Sigmoid colon (tissue), 7 donors: ENCODE results near the gene CHRNB4. TPM values are rescaled to one million over a fixed set of nuclear protein-coding genes. Genes with fewer than 3 reads are reported as not detected.

Source experiments
- DNase-seq: peaks from one replicate; pipeline ENCODE4 v3.0.0-alpha.2; 2019
- H3K27ac ChIP-seq, 4 donors: fragments of 200-600 bp; sonication (generic); one replicate each; pipeline ENCODE4 v1.5.1; 2016 to 2019; ENCODE audit warnings: mild to moderate bottlenecking in 1 of 4
- H3K27me3 ChIP-seq, 3 donors: fragments of 200-600 bp; sonication (generic); one replicate each; pipeline ENCODE4 v1.5.1; 2019; ENCODE audit warnings: mild to moderate bottlenecking in 1 of 3
- H3K36me3 ChIP-seq, 4 donors: fragments of 200-600 bp; sonication (generic); one replicate each; pipeline ENCODE4 v1.5.1; 2016 to 2019
- H3K4me1 ChIP-seq, 4 donors: fragments of 200-600 bp; sonication (generic); one replicate each; pipeline ENCODE4 v1.5.1; 2017 to 2019
- H3K4me3 ChIP-seq, 4 donors: fragments of 200-600 bp; sonication (generic); one replicate each; pipeline ENCODE4 v1.5.1; 2017 to 2019; ENCODE audit warnings: mild to moderate bottlenecking in 2 of 4, moderate library complexity in 1 of 4
- H3K9me3 ChIP-seq, 4 donors: fragments of 200-600 bp in 3 of 4; sonication (generic) in 3 of 4; one replicate each; pipeline versions ENCODE4 v1.5.1 to v1.6.1; 2013 to 2019
- CTCF ChIP-seq, 4 experiments: fragments of 450-650 bp in 3 of 4; fragments of 200-600 bp in 1 of 4; IDR thresholded peaks; one replicate each; pipeline ENCODE4 v1.5.1; 2016 to 2019; ENCODE audit warnings: antibody characterized with exemption in 4 of 4, mild to moderate bottlenecking in 3 of 4, moderate library complexity in 2 of 4
- EP300 ChIP-seq, 4 donors: sonication (generic); formaldehyde crosslinking; IDR thresholded peaks; one replicate each; pipeline ENCODE4 v1.6.1; 2017; ENCODE audit warnings: antibody characterized with exemption in 4 of 4
- POLR2A ChIP-seq, 2 donors: fragments of 450-650 bp; IDR thresholded peaks; one replicate each; pipeline ENCODE4 v1.6.1; 2016; ENCODE audit warnings: antibody characterized with exemption in 2 of 2, mild to moderate bottlenecking in 2 of 2, moderate library complexity in 2 of 2
- POLR2AphosphoS5 ChIP-seq, 4 donors: sonication (generic); formaldehyde crosslinking; IDR thresholded peaks; one replicate each; pipeline ENCODE4 v1.6.1; 2017; ENCODE audit warnings: antibody characterized with exemption in 4 of 4
- WGBS, 2 donors: extraction: QIAGEN DNeasy Blood & Tissue Kit; methylation state at CpG; one replicate each; pipeline ENCODE4 v1.1.7; 2013; 5-methylcytosine and 5-hydroxymethylcytosine counted together
- intact Hi-C: fragments of 100-400 bp; cut with DNase I; formaldehyde crosslinking; loops from one replicate; pipeline ENCODE4 v1.15.1; 2023
- polyA plus RNA-seq, 3 donors: library from polyadenylated mRNA; stranded (reverse); fragments of 200-250 nt; gene quantifications; one replicate each; pipeline ENCODE4 v1.2.3, GENCODE V29; 2013
- total RNA-seq, 4 donors: library from RNA; depleted of rRNA; stranded (reverse); fragments of >200 nt; gene quantifications; one replicate each; pipeline ENCODE4 v1.1.0, GENCODE V29; 2016
- donor health status: healthy with polysubstance abuse.
- donor health status: Bipolar disorder and iron deficiency.
- donor health status: healthy.

Gene CHRNB4
- total and polyA plus RNA-seq, 7 donors, result 0.33 to 2.5 (median 1.4) TPM; not detected in 2

GRCh38 chr15:78667578-78668236 lies 26.7 kb upstream of the CHRNB4 start:
- DNase-seq, result no peak
- intact Hi-C loops, result no loop called here
- TF ChIP-seq EP300 (IDR thresholded peaks at IDR 0.05) (no peak), POLR2AphosphoS5 (IDR thresholded peaks at IDR 0.05) (no peak), POLR2A (IDR thresholded peaks at IDR 0.05) (no peak), CTCF (IDR thresholded peaks at IDR 0.05) (no peak)
- Histone ChIP-seq H3K36me3 (no peaks in the 10 kb centered on the region), H3K27me3 (no peaks in the 10 kb centered on the region), H3K4me3 (no peak overlapping the region), H3K27ac (no peak overlapping the region), H3K9me3 (no peaks in the 10 kb centered on the region), H3K4me1 (peaks cover 0 to under 1% (median under 1%) of the 10 kb centered on the region in 4 donors)
- WGBS, 2 donors, result 90 to 91% methylated on average over 8 of the region's 8 CpGs

GRCh38 chr15:78666010-78666409 lies 25.0 kb upstream of the CHRNB4 start:
- H3K27ac ChIP-seq, result no peak overlapping the region
- DNase-seq, result no peak
- H3K27me3 ChIP-seq, result no peaks in the 10 kb centered on the region
- no peaks in the 10 kb centered on the region for H3K4me1 ChIP-seq
- no peak overlapping the region for H3K4me3 ChIP-seq
- no peak for TF ChIP-seq POLR2AphosphoS5 (IDR thresholded peaks at IDR 0.05)
- no peak for TF ChIP-seq EP300 (IDR thresholded peaks at IDR 0.05)
- TF ChIP-seq POLR2A (IDR thresholded peaks at IDR 0.05), result no peak
- no peak for TF ChIP-seq CTCF (IDR thresholded peaks at IDR 0.05)
- 84 to 86% methylated on average over 6 of the region's 6 CpGs for WGBS, 2 donors
- intact Hi-C loops, result no loop called here
- H3K36me3 ChIP-seq, result no peaks in the 10 kb centered on the region
- no peaks in the 10 kb centered on the region for H3K9me3 ChIP-seq

GRCh38 chr15:78663703-78664102 lies 22.7 kb upstream of the CHRNB4 start:
- Histone ChIP-seq H3K9me3 (no peaks in the 10 kb centered on the region), H3K27me3 (no peaks in the 10 kb centered on the region), H3K36me3 (no peaks in the 10 kb centered on the region), H3K4me3 (no peak overlapping the region), H3K4me1 (no peaks in the 10 kb centered on the region), H3K27ac (no peak overlapping the region)
- DNase-seq, result no peak
- intact Hi-C loops, result no loop called here
- TF ChIP-seq CTCF (IDR thresholded peaks at IDR 0.05), result no peak
- TF ChIP-seq POLR2A (IDR thresholded peaks at IDR 0.05), result no peak
- no peak for TF ChIP-seq EP300 (IDR thresholded peaks at IDR 0.05)
- no peak for TF ChIP-seq POLR2AphosphoS5 (IDR thresholded peaks at IDR 0.05)
- 66 to 73% methylated on average over 1 of the region's 1 CpG for WGBS, 2 donors

- Histone ChIP-seq H3K4me1 (no peaks in the 10 kb centered on the region), H3K36me3 (no peaks in the 10 kb centered on the region), H3K27me3 (no peaks in the 10 kb centered on the region), H3K27ac (no peak overlapping the region), H3K4me3 (no peak overlapping the region), H3K9me3 (no peaks in the 10 kb centered on the region)
- 55 to 66% methylated on average over 5 of the region's 5 CpGs for WGBS, 2 donors
- TF ChIP-seq POLR2A (IDR thresholded peaks at IDR 0.05) (no peak), POLR2AphosphoS5 (IDR thresholded peaks at IDR 0.05) (no peak), CTCF (IDR thresholded peaks at IDR 0.05) (no peak), EP300 (IDR thresholded peaks at IDR 0.05) (no peak)
- intact Hi-C loops, result no loop called here
- no peak for DNase-seq
Observed at GRCh38 chr15:78662028-78662427, 21.0 kb upstream of the CHRNB4 start.

GRCh38 chr15:78661001-78661400 lies 20.0 kb upstream of the CHRNB4 start:
- no peaks in the 10 kb centered on the region for H3K27me3 ChIP-seq
- H3K4me3 ChIP-seq, result no peak overlapping the region
- no peaks in the 10 kb centered on the region for H3K9me3 ChIP-seq
- no peaks in the 10 kb centered on the region for H3K4me1 ChIP-seq
- H3K27ac ChIP-seq, result no peak overlapping the region
- no peaks in the 10 kb centered on the region for H3K36me3 ChIP-seq
- no peak for DNase-seq
- TF ChIP-seq POLR2AphosphoS5 (IDR thresholded peaks at IDR 0.05) (no peak), POLR2A (IDR thresholded peaks at IDR 0.05) (no peak), CTCF (IDR thresholded peaks at IDR 0.05) (no peak), EP300 (IDR thresholded peaks at IDR 0.05) (no peak)
- intact Hi-C loops, result no loop called here
- 92 to 95% methylated on average over 19 of the region's 19 CpGs for WGBS, 2 donors
